Activated CD8-positive, alpha-beta T cell treated with anti-CD3 and anti-CD28 coated beads for 36 hours (primary cell): Measurements from ENCODE around the gene ARHGAP42. TPM values are rescaled to one million over a fixed set of nuclear protein-coding genes. Genes with fewer than 3 reads are reported as not detected.

Source experiments
- ATAC-seq: fragments of 200-7000 bp; cut with Tn5 transposase; one replicate; pipeline ENCODE4 v1.10.0; 2021; ENCODE audit warnings: mild to moderate bottlenecking, moderate library complexity
- CTCF ChIA-PET: fragments of 350-600 bp; sonication (Branson Sonifier 250); formaldehyde crosslinking; loops from one replicate; lab custom pipeline; 2021; ENCODE audit warnings: antibody characterized with exemption; lab: Charles Lee
- POLR2A ChIA-PET: fragments of 350-600 bp; sonication (Branson Sonifier 250); formaldehyde crosslinking; loops from one replicate; lab custom pipeline; 2021; ENCODE audit warnings: antibody characterized with exemption; lab: Charles Lee
- DNase-seq: peaks from one replicate; pipeline ENCODE4 v3.0.0-alpha.2; 2020
- H3K27ac Mint-ChIP-seq: one replicate; pipeline ENCODE4 v1.8.0; 2021; ENCODE audit warnings: mild to moderate bottlenecking, mixed read lengths
- H3K27me3 Mint-ChIP-seq: one replicate; pipeline ENCODE4 v1.8.0; 2021; ENCODE audit warnings: mixed read lengths
- H3K36me3 Mint-ChIP-seq: one replicate; pipeline ENCODE4 v1.8.0; 2021; ENCODE audit warnings: low read depth, mixed read lengths
- H3K4me1 Mint-ChIP-seq: one replicate; pipeline ENCODE4 v1.8.0; 2021; ENCODE audit warnings: low read depth, mixed read lengths
- H3K4me3 Mint-ChIP-seq: one replicate; pipeline ENCODE4 v1.8.0; 2021; ENCODE audit warnings: mild to moderate bottlenecking, moderate library complexity, mixed read lengths
- H3K9me3 Mint-ChIP-seq: one replicate; pipeline ENCODE4 v1.8.0; 2021; ENCODE audit warnings: mixed read lengths
- intact Hi-C: fragments of 100-400 bp; cut with micrococcal nuclease; formaldehyde crosslinking; loops from one replicate; pipeline ENCODE4 v1.10.0; 2022
- total RNA-seq, 2 experiments: library from RNA; stranded (reverse); gene quantifications; one replicate each; pipeline ENCODE4 v1.2.3, GENCODE V29; 2021
- TF ChIP-seq, protein P1 (sequence below): fragments of 200-600 bp; IDR thresholded peaks from one replicate; pipeline ENCODE4 v1.8.0; 2022; ENCODE audit warnings: antibody characterized with exemption, mild to moderate bottlenecking

Gene ARHGAP42
- total RNA-seq, 2 experiments from 2014 or later = 0.20 to 0.41 TPM

DNA sequence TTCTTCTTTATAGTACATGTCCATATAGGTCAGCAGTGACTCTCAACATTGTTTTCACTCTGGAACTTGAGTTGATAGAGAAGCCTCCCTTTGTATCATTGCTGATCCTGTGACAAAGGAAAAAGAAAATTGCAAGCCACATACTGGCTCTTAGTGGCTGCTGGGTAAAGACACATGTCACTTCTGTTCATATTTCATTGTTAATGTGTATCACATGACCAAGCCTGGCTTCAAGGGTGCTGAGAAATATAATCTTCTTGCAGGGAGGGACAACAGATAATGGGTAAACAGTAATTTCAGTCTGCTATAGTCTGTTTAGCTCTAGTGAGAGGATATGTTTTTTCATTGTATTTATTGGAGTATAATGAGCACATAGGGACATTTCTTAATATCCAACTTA lies 269.3 kb downstream of the ARHGAP42 start:
- intact Hi-C loops = no loop called here
- ChIA-PET CTCF (no interaction called here), POLR2A (no interaction called here)
- no peak for DNase-seq
- Mint-ChIP-seq H3K4me3 (no peak overlapping the region), H3K27ac (no peak overlapping the region), H3K4me1 (no peaks in the 10 kb centered on the region), H3K27me3 (no peaks in the 10 kb centered on the region), H3K9me3 (no peaks in the 10 kb centered on the region), H3K36me3 (no peaks in the 10 kb centered on the region)
- ATAC-seq = no peak
- TF ChIP-seq, protein P1, sequence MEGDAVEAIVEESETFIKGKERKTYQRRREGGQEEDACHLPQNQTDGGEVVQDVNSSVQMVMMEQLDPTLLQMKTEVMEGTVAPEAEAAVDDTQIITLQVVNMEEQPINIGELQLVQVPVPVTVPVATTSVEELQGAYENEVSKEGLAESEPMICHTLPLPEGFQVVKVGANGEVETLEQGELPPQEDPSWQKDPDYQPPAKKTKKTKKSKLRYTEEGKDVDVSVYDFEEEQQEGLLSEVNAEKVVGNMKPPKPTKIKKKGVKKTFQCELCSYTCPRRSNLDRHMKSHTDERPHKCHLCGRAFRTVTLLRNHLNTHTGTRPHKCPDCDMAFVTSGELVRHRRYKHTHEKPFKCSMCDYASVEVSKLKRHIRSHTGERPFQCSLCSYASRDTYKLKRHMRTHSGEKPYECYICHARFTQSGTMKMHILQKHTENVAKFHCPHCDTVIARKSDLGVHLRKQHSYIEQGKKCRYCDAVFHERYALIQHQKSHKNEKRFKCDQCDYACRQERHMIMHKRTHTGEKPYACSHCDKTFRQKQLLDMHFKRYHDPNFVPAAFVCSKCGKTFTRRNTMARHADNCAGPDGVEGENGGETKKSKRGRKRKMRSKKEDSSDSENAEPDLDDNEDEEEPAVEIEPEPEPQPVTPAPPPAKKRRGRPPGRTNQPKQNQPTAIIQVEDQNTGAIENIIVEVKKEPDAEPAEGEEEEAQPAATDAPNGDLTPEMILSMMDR = no peak

DNA sequence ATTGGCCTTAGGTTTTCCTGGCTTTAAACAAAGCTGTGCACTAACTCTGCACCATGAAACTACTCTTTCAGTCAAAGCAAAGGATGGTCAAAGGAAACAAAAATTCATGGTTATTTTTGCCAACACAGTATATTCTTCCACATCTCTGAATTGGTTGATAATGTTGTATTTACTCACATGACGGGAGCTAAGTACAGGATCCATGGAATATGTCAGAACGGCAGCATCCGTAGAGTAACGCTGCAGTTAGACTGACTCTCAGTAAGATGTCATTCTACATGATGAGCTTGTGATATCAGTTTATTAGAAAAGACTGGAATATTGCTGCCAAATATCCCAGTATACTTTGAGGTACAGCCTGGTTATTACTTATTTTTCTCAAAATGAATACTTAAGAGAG lies 270.4 kb downstream of the ARHGAP42 start:
- POLR2A ChIA-PET = no interaction called here
- TF ChIP-seq, protein P1 = no peak
- Mint-ChIP-seq H3K27me3 (no peaks in the 10 kb centered on the region), H3K36me3 (no peaks in the 10 kb centered on the region), H3K27ac (no peak overlapping the region), H3K4me3 (no peak overlapping the region), H3K9me3 (no peaks in the 10 kb centered on the region), H3K4me1 (no peaks in the 10 kb centered on the region)
- CTCF ChIA-PET = no interaction called here
- DNase-seq (no peak), ATAC-seq (no peak)
- intact Hi-C loops = no loop called here

DNA sequence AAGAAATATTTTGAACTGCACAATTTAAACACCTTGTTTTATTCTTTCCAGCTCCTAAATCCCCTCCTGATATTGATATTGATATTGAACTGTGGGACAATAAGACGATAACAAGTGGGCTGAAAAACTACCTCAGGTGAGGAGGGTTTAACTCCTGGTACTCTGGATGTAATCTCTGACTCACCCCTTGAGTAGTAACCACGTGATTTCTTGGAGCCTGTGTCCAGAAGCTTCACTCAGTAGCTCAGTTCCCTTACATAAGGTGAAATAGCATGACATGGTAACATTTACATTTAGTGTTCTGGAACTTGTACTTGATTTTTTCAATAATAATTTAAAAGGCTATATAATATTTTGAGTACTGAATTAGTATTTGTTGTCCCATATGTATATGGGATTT lies 274.5 kb downstream of the ARHGAP42 start:
- H3K36me3 Mint-ChIP-seq = no peaks in the 10 kb centered on the region
- CTCF ChIA-PET = no interaction called here
- TF ChIP-seq, protein P1 = no peak

DNA sequence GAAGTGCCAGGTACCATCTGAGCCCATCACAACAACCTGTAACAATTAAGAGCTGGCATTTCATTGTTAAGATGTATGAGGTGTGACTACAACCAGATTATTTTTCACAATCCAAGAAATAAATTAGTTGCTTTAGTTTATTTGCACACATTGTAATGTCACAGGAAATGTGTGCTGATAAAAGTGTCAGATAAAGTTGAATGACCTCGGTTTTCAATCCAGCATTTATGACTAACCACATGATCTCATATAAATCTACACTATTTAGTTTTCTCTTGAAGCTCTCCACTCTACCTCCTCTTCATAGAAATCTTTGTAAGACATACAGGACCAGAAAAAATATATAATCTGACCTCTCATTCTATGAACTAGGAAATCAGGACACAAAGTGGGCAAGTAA lies 276.3 kb downstream of the ARHGAP42 start:
- ChIA-PET POLR2A (no interaction called here), CTCF (no interaction called here)
- ATAC-seq = no peak
- no peaks in the 10 kb centered on the region for H3K27me3 Mint-ChIP-seq
- no peak overlapping the region for H3K27ac Mint-ChIP-seq
- DNase-seq = no peak
- TF ChIP-seq, protein P1 = no peak
- peaks cover 1% of the 10 kb centered on the region for H3K9me3 Mint-ChIP-seq
- H3K36me3 Mint-ChIP-seq = no peaks in the 10 kb centered on the region
- H3K4me1 Mint-ChIP-seq = no peaks in the 10 kb centered on the region
- intact Hi-C loops = no loop called here
- H3K4me3 Mint-ChIP-seq = no peak overlapping the region

More for the DNA sequence above, 274.5 kb downstream of the ARHGAP42 start:
- no peak overlapping the region for H3K27ac Mint-ChIP-seq
- peaks cover 1% of the 10 kb centered on the region for H3K9me3 Mint-ChIP-seq
- intact Hi-C loops = no loop called here
- POLR2A ChIA-PET = no interaction called here
- no peaks in the 10 kb centered on the region for H3K27me3 Mint-ChIP-seq
- no peak overlapping the region for H3K4me3 Mint-ChIP-seq
- ATAC-seq (no peak), DNase-seq (no peak)
- H3K4me1 Mint-ChIP-seq = no peaks in the 10 kb centered on the region

DNA sequence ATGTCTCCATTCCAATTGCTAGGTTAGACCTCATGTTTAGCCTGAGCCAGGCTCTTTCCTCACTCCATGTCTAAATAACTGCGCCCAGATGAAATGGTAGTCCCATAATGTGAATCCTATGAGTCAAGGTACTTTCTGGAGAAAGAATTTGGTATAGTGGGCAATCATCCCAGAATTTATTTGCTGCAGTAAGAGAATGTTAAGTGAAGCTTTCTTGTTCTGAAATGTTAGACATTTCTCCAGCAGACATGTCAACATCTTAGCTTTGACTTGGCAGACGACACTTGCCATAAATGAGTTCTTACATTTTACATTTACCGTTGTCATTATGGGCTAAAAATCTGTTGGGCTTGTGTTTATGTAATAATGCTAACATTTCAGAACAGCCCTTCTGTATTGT lies 277.3 kb downstream of the ARHGAP42 start:
- no peaks in the 10 kb centered on the region for H3K4me1 Mint-ChIP-seq
- H3K4me3 Mint-ChIP-seq = no peak overlapping the region
- no peak for DNase-seq
- peaks cover 3% of the 10 kb centered on the region for H3K9me3 Mint-ChIP-seq
- POLR2A ChIA-PET = no interaction called here
- H3K27ac Mint-ChIP-seq = no peak overlapping the region
- no peaks in the 10 kb centered on the region for H3K27me3 Mint-ChIP-seq
- no peak for ATAC-seq
- no peaks in the 10 kb centered on the region for H3K36me3 Mint-ChIP-seq
- TF ChIP-seq, protein P1 = no peak
- CTCF ChIA-PET = no interaction called here
- intact Hi-C loops = no loop called here
